Measurements from ENCODE around the gene ATP8A2. TPM values are rescaled to one million over a fixed set of nuclear protein-coding genes. Genes with fewer than 3 reads are reported as not detected.

The ATP8A2 gene
- total RNA-seq, 1 donor from 2014 or later: 3.4 TPM

DNA sequence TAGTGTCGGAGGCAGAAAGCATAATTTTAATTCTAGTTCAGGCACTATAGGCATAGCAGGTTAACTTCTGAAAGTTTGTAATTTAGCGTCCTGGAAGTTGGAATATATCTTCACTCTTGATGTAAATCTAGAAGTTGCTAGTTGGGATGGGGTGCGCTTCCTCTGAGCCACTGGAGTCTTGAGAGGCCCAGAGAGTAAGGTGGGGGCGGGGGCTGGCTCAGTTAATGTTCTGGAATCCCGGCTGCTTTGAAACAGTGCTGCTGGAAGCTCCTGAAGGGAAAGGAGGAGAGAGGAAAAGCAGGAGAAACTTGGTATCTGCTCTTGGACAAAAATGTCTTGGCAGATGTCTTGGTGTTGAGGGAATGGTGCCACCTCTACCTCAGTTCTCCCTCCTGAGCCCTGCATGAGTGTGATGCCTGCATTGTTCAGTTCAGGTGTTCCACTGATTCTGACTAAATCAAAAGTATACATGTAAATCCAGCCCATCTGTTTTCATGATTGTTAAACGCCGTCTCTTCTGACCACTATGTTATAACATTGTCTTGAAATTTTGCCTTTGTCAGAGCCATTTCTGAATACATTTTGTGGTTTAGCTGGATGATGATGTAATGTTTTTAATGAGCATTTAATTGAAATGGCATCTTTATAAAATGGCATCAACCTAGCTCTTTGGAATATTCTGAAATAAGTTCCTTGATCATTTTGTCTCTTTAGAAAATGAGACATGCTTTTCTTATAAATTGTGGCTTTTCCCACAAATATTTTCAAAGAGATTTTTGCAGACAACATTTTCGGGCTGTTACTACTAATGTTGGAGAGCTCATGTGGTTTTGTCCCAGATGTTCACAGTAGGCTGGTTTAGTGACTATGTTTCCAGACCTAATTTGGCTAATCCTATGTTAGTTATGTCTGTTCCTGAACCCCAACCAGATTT lies 477.3 kb downstream of the ATP8A2 start:
- H3K4me1 Mint-ChIP-seq: peaks cover 6% of the 10 kb centered on the region
- TF ChIP-seq CTCF (conservative IDR thresholded peaks at IDR 0.05): no peak
- H3K4me3 Mint-ChIP-seq: no peak overlapping the region
- H3K9me3 Mint-ChIP-seq: no peaks in the 10 kb centered on the region
- DNase-seq (ENCODE audit: low read depth, low spot score): no peak
- H3K36me3 Mint-ChIP-seq (ENCODE audit: low read depth): no peaks in the 10 kb centered on the region
- H3K27me3 Mint-ChIP-seq (ENCODE audit: low read depth): no peaks in the 10 kb centered on the region
- H3K27ac Mint-ChIP-seq (ENCODE audit: unreplicated experiment): no peak overlapping the region

- H3K4me3 Mint-ChIP-seq: no peak overlapping the region
- no peak for DNase-seq (ENCODE audit: low read depth, low spot score)
- TF ChIP-seq CTCF (conservative IDR thresholded peaks at IDR 0.05): no peak
- no peaks in the 10 kb centered on the region for H3K36me3 Mint-ChIP-seq (ENCODE audit: low read depth)
- no peaks in the 10 kb centered on the region for H3K27me3 Mint-ChIP-seq (ENCODE audit: low read depth)
- no peak overlapping the region for H3K27ac Mint-ChIP-seq (ENCODE audit: unreplicated experiment)
- peaks cover 6% of the 10 kb centered on the region for H3K4me1 Mint-ChIP-seq
- H3K9me3 Mint-ChIP-seq: no peaks in the 10 kb centered on the region
Observed at GRCh38 chr13:25857830-25858229, 486.1 kb downstream of the ATP8A2 start.

GRCh38 chr13:25859528-25859927 lies 487.8 kb downstream of the ATP8A2 start:
- Mint-ChIP-seq H3K4me1 (peaks cover 15% of the 10 kb centered on the region), H3K9me3 (no peaks in the 10 kb centered on the region), H3K27me3 (ENCODE audit: low read depth) (no peaks in the 10 kb centered on the region), H3K4me3 (no peak overlapping the region), H3K36me3 (ENCODE audit: low read depth) (no peaks in the 10 kb centered on the region), H3K27ac (ENCODE audit: unreplicated experiment) (no peak overlapping the region)
- TF ChIP-seq CTCF (conservative IDR thresholded peaks at IDR 0.05): no peak
- DNase-seq (ENCODE audit: low read depth, low spot score): no peak

DNA sequence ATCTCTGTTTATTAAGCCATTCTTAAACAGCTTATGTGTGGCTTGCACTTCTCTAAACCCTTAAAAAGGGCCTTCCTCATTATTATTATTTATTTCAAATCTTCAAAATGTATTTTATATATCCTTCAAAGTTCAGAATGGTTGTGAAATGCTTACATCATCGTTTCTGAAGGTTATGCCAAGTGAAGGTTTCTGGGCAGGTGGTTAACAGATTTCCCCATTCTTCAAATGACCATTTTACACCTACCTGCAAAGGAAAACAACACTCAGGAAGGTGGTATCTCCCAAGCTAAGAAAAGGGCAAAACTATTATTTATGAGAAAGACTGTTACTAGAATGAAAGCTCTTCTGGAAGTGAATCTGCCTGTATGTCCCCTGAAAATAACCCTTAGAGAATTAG lies 488.5 kb downstream of the ATP8A2 start:
- DNase-seq (ENCODE audit: low read depth, low spot score): no peak
- Mint-ChIP-seq H3K36me3 (ENCODE audit: low read depth) (no peaks in the 10 kb centered on the region), H3K27me3 (ENCODE audit: low read depth) (no peaks in the 10 kb centered on the region), H3K9me3 (no peaks in the 10 kb centered on the region), H3K4me3 (no peak overlapping the region), H3K4me1 (peaks cover 22% of the 10 kb centered on the region), H3K27ac (ENCODE audit: unreplicated experiment) (no peak overlapping the region)
- TF ChIP-seq CTCF (conservative IDR thresholded peaks at IDR 0.05): no peak

GRCh38 chr13:25860862-25861261 lies 489.1 kb downstream of the ATP8A2 start:
- H3K36me3 Mint-ChIP-seq (ENCODE audit: low read depth): no peaks in the 10 kb centered on the region
- no peak overlapping the region for H3K4me3 Mint-ChIP-seq
- H3K9me3 Mint-ChIP-seq: no peaks in the 10 kb centered on the region
- DNase-seq (ENCODE audit: low read depth, low spot score): no peak
- no peak for TF ChIP-seq CTCF (conservative IDR thresholded peaks at IDR 0.05)
- no peaks in the 10 kb centered on the region for H3K27me3 Mint-ChIP-seq (ENCODE audit: low read depth)
- no peak overlapping the region for H3K27ac Mint-ChIP-seq (ENCODE audit: unreplicated experiment)
- peaks cover 28% of the 10 kb centered on the region for H3K4me1 Mint-ChIP-seq
